GM12872 (cell line): ENCODE measurements around the gene SUMO3.

Source experiments
- CTCF ChIP-seq: IDR thresholded peaks from 3 replicates; pipeline ENCODE4 v1.5.1; 2011; ENCODE audit warnings: low read depth, mild to moderate bottlenecking, low read length, moderate library complexity; ENCODE audit not compliant: insufficient read depth

SUMO3 gene

GRCh38 chr21:44814498-44815023, 3.3 kb downstream of the SUMO3 start:
- TF ChIP-seq CTCF, result no peak

- TF ChIP-seq CTCF, result no peak
These were observed 4.1 kb downstream of the SUMO3 start for GRCh38 chr21:44813727-44814126.

GRCh38 chr21:44813149-44813548, 4.7 kb downstream of the SUMO3 start:
- TF ChIP-seq CTCF, result no peak

GRCh38 chr21:44812640-44813039, 5.2 kb downstream of the SUMO3 start:
- TF ChIP-seq CTCF, result no peak

- no peak for TF ChIP-seq CTCF
These were observed 7.1 kb downstream of the SUMO3 start for GRCh38 chr21:44810779-44811178.

GRCh38 chr21:44805859-44806258, 12.0 kb downstream of the SUMO3 start:
- no peak for TF ChIP-seq CTCF

GRCh38 chr21:44805226-44805625, 12.6 kb downstream of the SUMO3 start:
- TF ChIP-seq CTCF, result no peak
